ENCODE measurements around the gene UROC1.

UROC1 gene

DNA sequence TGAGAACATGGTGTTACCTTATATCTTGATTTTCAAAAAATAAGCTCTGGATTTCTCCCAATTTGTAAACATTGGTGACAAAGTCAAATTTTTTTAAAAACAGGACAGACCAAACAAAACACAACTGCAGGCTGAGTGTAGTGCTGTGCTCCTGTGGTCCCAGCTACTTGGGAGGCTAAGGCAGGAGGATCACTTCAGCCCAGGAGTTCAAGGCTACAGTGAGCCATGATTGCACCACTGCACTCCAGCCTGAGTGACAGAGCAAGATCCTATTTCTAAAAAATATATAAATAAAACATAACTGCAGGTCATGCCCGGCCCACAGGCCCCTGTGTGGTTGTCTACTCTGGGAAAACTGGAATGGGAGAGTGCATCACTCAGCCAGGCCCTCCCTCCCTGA, 37.9 kb downstream of the UROC1 start:
- Mint-ChIP-seq H3K36me3 (ENCODE audit: low read depth) (no peaks in the 10 kb centered on the region), H3K4me3 (no peak overlapping the region), H3K27me3 (no peaks in the 10 kb centered on the region), H3K4me1 (ENCODE audit: low read depth) (peaks cover 9% of the 10 kb centered on the region), H3K9me3 (no peaks in the 10 kb centered on the region), H3K27ac (no peak overlapping the region)

GRCh38 chr3:126478581-126479310, 38.8 kb downstream of the UROC1 start:
- Mint-ChIP-seq H3K36me3 (ENCODE audit: low read depth) (peaks cover 1% of the 10 kb centered on the region), H3K4me3 (no peak overlapping the region), H3K4me1 (ENCODE audit: low read depth) (peaks cover 18% of the 10 kb centered on the region), H3K9me3 (no peaks in the 10 kb centered on the region), H3K27ac (no peak overlapping the region), H3K27me3 (no peaks in the 10 kb centered on the region)

DNA sequence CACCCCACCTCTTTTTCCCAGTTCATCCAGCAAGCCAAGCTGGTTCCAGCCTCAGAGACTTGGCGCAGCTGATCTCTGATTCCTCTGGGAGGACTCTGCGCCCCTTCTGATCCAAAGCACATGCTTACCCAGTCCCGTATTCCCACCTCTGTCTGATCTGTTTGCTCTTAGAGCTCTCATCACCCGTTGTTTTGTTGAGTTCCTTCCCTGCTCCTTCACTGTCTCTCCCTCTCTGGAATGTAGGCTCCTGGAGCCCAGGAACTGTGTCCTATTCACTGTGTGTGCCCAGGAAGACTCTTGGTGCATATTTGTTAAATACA, 40.6 kb downstream of the UROC1 start:
- peak overlapping the region; percentile 45 for H3K4me3 Mint-ChIP-seq
- H3K4me1 Mint-ChIP-seq (ENCODE audit: low read depth), result peaks cover 35% of the 10 kb centered on the region
- H3K36me3 Mint-ChIP-seq (ENCODE audit: low read depth), result peaks cover 17% of the 10 kb centered on the region
- no peak overlapping the region for H3K27ac Mint-ChIP-seq
- H3K27me3 Mint-ChIP-seq, result no peaks in the 10 kb centered on the region
- no peaks in the 10 kb centered on the region for H3K9me3 Mint-ChIP-seq

DNA sequence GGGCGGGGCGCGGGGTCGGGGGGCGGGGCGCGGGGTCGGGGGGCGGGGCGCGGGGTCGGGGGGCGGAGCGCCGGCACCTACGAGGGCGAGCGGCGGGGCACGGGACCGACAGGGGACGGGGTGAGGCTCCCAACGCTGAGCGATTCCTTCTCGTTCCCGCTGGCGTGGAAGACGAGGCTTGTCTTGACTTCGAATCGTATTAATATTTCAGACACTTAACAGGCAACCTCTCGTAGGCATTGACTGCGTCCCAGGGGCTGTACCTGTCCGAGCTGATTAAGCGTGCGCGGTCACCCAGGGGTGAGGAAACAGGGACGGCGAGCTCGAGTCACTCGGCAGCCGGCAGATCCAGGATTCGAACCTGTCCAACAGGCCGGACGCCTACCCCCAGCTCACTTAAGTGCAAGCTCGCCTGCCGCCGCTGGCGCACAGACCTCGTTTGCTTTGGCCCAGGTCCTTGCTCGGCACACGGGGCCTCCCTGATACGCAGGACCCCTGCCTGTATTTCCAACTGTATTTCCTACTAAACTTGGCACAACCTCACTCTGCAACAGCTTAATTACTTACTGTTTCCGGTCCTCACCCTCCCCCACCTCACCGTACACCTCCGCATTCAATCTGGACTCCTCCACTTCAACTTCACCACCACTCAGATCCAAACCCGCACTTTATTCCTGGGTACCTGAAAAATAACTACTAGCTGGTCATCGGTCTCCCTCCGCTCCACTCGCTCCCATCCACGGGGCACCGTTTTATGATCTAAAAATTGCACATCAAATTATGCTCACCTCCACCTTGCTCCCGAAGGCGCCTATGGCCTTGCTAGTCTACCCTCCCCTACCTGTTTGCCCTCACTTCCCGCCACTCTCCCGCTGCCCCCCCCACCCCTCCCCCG, 41.2 kb downstream of the UROC1 start:
- H3K4me3 Mint-ChIP-seq, result peak overlapping the region; percentile 80
- no peaks in the 10 kb centered on the region for H3K27me3 Mint-ChIP-seq
- peaks cover 40% of the 10 kb centered on the region for H3K4me1 Mint-ChIP-seq (ENCODE audit: low read depth)
- no peaks in the 10 kb centered on the region for H3K9me3 Mint-ChIP-seq
- H3K27ac Mint-ChIP-seq, result peak overlapping the region; percentile 86
- H3K36me3 Mint-ChIP-seq (ENCODE audit: low read depth), result peaks cover 20% of the 10 kb centered on the region

DNA sequence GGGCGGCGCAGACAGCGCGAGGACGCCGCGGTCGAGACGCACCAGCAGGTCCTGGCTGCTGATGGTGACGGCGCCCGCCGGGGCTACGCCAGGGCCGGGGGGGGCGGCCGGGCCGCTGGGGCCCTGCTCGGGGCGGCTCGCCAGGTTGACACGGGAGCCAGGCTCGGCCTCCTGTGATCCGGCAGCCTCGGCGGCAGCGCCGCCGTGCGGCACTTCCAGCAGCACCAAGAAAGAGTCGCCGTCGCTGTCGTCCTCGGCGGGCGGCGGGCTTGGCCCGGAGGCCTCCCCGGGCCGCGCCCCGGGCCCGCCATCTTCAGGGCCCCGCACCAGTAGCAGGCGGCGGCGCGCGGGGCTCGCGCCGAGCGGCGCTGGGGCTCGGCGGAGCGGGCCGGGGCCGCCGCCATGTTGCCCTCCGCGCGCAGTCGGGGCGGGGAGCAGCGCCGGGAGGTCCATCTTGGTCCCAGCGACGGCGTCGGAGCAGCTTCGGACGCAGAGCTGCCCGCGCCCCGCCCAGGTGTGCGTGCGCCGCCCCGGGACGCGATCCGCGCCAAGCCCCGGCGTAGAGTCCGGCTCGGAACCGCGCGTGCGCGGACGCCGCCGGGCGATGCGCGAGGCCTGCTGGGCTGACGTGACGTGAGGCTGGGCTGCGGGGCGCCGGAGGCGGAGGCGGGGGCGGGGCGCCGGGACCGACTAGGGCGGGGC, 42.0 kb downstream of the UROC1 start, which contains the start of gene ZXDC:
TSS of gene ZXDC (minus strand) at position 479 of the 702 bp plus-strand sequence. CDS start at position 453, 26 bp downstream.
- Mint-ChIP-seq H3K9me3 (no peaks in the 10 kb centered on the region), H3K4me1 (ENCODE audit: low read depth) (peaks cover 44% of the 10 kb centered on the region), H3K4me3 (peak within 1 kb of the TSS; percentile 96), H3K27me3 (no peaks in the 10 kb centered on the region), H3K27ac (peak within 1 kb of the TSS; percentile 92), H3K36me3 (ENCODE audit: low read depth) (peaks cover 28% of the 10 kb centered on the region)

DNA sequence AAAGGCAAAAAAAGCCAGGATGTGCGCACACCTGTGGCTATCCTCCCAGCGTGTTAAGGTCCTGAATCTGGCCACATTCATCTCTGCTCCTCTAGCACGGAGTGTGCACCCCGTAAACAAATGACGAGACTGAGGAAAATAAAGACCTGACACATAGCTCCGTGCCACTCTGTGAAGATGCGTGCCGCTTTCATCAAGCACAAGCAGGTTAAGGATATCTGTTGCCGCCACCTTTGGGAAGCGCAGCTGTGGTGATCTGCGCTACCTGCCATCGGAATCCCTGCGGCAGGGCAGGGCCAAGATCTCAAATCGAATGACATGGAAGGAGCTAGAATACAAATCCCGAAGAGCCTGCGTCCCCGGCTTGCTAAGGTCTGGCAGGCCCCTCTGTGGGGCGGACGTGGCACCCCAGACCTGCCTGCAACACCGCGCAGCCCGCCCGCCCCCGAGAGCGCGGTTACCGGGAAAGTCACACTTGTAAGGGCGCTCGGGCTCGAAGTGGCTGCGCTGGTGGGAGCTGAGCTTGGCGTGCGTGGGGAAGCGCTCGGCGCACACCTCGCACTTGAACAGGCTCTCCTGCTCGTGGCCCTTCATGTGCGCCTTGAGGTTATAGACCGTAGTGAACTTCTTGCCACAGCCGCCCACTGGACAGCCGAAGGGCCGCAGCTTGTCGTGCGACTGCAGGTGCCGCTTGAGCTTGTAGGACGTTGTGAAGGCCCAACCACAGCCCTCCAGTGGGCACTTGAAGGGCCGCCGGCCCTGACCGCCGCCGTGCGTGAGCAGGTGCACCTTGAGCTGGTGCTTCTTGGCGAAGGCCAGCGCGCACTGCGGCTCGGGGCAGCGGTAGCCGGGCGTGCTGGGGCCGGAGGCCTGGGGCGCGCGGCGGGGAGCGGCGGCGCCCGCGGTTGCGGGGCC, 42.8 kb downstream of the UROC1 start:
- H3K9me3 Mint-ChIP-seq, result no peaks in the 10 kb centered on the region

DNA sequence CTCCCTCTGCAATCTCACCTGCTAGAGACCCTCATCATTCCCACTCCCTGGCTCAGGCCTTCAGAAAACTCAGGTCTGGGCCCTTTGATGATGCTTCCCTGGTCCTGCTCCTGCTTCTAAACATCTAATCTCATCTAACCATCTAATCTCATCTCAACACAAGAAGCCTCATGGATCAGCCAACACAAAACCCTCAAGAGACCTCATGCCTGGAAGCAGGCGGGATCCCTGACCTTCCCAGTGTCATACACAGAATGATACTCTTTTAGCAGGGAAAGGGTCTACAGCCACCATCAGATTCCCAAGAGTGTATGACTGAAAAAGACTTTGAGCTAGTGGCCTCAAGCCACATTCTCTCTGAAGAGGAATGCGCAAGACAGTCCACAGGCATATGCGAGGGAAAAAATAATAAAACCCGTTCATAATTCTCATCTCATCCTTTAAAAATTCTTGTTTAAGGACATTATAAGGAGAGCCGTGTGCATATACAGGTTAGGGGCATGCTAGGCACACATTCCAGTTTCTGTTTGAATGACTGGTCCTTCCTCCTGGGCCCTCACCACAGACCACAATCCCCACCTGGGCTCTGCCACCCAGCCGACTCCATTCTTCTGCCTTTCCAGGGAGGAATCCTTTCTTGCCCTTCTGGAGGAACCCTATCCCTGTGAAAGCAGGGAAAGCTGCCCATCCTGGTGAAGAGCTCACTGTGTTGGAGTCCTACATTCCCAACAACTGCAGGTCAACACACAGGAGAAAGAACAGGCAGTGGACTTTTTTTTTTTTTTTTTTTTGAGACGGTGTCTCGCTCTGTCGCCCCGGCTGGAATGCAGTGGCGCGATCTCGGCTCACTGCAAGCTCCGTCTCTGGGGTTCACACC, 44.0 kb downstream of the UROC1 start:
- H3K4me3 Mint-ChIP-seq, result peak overlapping the region; percentile 96
- H3K4me1 Mint-ChIP-seq (ENCODE audit: low read depth), result peaks cover 61% of the 10 kb centered on the region
- no peaks in the 10 kb centered on the region for H3K9me3 Mint-ChIP-seq
- peak overlapping the region; percentile 67 for H3K27ac Mint-ChIP-seq
- H3K27me3 Mint-ChIP-seq, result no peaks in the 10 kb centered on the region
- H3K36me3 Mint-ChIP-seq (ENCODE audit: low read depth), result peaks cover 49% of the 10 kb centered on the region

More for the DNA sequence above, 42.8 kb downstream of the UROC1 start:
- peak overlapping the region; percentile 96 for H3K4me3 Mint-ChIP-seq
- H3K27me3 Mint-ChIP-seq, result no peaks in the 10 kb centered on the region
- peaks cover 49% of the 10 kb centered on the region for H3K4me1 Mint-ChIP-seq (ENCODE audit: low read depth)
- H3K36me3 Mint-ChIP-seq (ENCODE audit: low read depth), result peaks cover 36% of the 10 kb centered on the region
- H3K27ac Mint-ChIP-seq, result peak overlapping the region; percentile 92

DNA sequence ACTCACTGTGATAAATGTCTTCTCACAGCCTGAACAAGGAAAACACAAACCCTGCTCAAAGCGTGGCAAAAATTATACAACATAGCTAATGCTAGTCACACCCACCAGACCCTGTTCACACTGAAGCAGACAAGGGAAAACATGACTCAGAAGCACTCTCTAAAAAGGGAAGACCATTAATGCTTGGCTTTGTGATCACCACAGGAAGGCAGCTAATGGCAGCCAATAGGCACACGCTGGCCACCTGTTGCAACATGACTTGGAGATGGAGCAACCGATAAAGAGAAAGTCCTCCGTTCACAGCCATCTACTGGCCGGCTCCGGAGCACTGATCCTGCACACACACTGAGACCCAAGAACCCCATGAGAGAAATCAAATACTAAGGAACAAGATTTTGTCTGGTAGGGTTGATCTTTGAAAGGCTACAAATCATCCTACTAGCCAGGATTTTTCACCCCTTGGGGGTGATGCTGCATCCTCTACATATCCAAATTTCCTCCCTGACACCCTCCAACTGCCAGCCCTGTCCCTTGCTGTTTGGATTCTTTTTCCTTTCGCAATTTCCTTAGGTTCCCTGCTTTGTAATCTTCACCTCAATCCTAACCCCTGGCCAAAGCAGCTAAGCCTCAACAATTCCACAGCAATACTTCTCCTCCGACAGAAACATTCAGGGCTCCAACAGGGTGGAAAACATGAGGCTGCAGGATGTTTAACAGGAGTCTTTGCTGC, 45.1 kb downstream of the UROC1 start:
- peaks cover 58% of the 10 kb centered on the region for H3K36me3 Mint-ChIP-seq (ENCODE audit: low read depth)
- H3K4me1 Mint-ChIP-seq (ENCODE audit: low read depth), result peaks cover 69% of the 10 kb centered on the region
- no peaks in the 10 kb centered on the region for H3K9me3 Mint-ChIP-seq
- peak overlapping the region; percentile 96 for H3K4me3 Mint-ChIP-seq
- H3K27ac Mint-ChIP-seq, result peak overlapping the region; percentile 67
- no peaks in the 10 kb centered on the region for H3K27me3 Mint-ChIP-seq

DNA sequence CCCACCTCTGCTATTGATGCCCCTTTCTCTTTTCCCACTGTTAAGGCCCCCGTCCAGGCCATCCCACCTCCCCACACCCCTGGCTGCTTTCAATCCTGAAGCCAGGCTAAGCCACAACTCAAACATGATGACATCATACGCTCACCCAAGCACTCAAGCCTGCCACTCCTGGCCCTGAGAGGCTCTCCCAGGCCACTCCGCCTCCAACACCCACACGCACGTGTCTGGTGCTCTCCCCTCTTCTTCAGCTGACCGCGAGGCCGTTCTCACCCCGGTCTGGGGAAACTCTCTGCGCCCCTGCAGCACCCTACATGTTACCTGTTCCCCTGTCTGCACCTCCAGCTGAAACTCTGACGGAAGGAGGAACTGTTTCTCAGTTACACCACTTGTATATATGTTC, 48.1 kb downstream of the UROC1 start:
- Mint-ChIP-seq H3K36me3 (ENCODE audit: low read depth) (peaks cover 79% of the 10 kb centered on the region), H3K9me3 (no peaks in the 10 kb centered on the region), H3K4me1 (ENCODE audit: low read depth) (peaks cover 63% of the 10 kb centered on the region), H3K27me3 (no peaks in the 10 kb centered on the region), H3K27ac (peak overlapping the region; percentile 37), H3K4me3 (no peak overlapping the region)

DNA sequence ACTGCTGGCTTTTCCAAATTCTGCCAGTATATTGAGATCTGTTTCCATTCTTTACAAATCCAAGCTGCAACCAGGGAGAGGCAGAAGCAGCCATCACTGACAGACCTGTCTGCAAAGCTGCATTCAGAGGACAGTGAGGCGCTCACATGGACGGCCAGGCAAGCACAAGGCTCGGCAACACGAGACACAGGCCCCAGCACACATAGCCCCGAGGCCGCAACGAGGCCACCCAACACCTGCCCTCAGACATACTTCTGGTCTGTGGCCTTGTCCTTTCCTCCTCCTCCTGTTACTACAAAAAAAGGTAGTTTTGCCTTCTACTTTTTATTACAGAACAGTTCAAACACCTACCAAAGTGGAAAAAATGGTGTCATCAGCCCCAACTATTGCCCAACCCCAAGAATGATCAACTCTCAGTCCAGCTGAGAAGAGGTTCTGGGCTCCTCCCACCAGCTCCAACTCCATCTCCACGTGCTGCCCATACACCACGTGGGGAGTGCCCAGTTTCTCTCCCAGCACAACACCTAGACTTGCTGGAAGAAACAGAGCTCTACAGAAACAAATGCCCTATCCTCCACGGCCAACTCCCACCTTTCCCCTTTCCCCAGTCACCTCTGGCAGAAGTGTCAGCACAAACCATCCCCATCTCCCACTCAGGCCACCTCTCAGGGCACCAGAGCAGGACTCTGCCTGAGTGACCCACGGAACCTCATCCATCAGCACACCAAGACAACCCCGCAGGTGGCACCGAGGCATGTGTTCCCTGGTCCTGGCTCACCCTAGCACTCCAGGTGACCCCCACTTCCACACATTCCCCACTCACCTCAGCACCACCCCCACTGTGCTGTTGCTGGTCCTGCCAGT, 49.3 kb downstream of the UROC1 start:
- peaks cover 80% of the 10 kb centered on the region for H3K36me3 Mint-ChIP-seq (ENCODE audit: low read depth)
- H3K4me1 Mint-ChIP-seq (ENCODE audit: low read depth), result peaks cover 53% of the 10 kb centered on the region
- H3K27me3 Mint-ChIP-seq, result no peaks in the 10 kb centered on the region
- no peaks in the 10 kb centered on the region for H3K9me3 Mint-ChIP-seq
- H3K4me3 Mint-ChIP-seq, result no peak overlapping the region
- H3K27ac Mint-ChIP-seq, result peak overlapping the region; percentile 38

- no peaks in the 10 kb centered on the region for H3K27me3 Mint-ChIP-seq
- no peak overlapping the region for H3K4me3 Mint-ChIP-seq
- no peak overlapping the region for H3K27ac Mint-ChIP-seq
- H3K36me3 Mint-ChIP-seq (ENCODE audit: low read depth), result peaks cover 74% of the 10 kb centered on the region
- peaks cover 46% of the 10 kb centered on the region for H3K4me1 Mint-ChIP-seq (ENCODE audit: low read depth)
- no peaks in the 10 kb centered on the region for H3K9me3 Mint-ChIP-seq
These were observed 50.0 kb downstream of the UROC1 start for GRCh38 chr3:126467611-126467955.

DNA sequence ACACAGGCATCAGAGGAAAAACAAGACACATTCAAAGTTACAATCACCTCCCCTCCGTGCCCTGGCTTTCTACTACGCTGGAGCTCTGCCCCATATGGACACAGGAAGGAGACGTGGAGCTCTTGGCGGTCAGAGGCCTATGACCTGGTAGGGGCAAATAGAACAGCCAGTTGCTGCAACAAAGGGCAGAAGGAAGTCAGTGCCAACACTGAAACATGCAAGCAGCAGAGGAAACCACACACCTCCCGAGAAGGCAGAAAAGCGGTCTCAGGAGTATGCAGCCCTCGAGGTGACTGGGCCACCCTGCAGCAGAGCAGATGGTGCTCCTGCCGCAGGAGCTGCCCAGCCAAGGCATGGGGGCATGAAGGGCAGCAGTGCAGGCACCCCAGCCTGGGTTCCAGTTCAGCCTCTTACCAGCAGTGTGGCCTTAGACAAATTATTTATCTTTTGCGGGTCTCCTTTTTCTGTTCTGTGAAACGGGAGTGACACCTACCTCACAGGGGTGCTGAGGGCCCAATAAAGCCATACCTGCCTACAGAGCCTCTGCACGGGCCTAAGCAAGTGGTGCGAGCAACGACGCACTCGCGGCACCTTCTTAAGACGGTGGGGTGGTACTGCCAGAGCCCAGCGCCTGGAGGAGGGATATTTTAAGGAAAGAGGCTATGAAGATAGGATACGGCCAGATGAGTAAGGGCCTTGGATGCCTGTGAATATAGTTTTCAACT, 50.5 kb downstream of the UROC1 start:
- Mint-ChIP-seq H3K27me3 (no peaks in the 10 kb centered on the region), H3K27ac (no peak overlapping the region), H3K4me3 (no peak overlapping the region), H3K9me3 (no peaks in the 10 kb centered on the region), H3K4me1 (ENCODE audit: low read depth) (peaks cover 40% of the 10 kb centered on the region), H3K36me3 (ENCODE audit: low read depth) (peaks cover 70% of the 10 kb centered on the region)
